K562 (cell line): Measurements from ENCODE around the gene CRK. TPM values are rescaled to one million over a fixed set of nuclear protein-coding genes. Genes with fewer than 3 reads are reported as not detected.

Source experiments
- COPS2 ChIP-seq: fragments of 450-650 bp; conservative IDR thresholded peaks from 2 replicates; pipeline ENCODE4 v1.6.1; 2016; ENCODE audit warnings: mild to moderate bottlenecking, moderate library complexity
- CREBBP ChIP-seq: IDR thresholded peaks from one replicate; pipeline ENCODE4 v1.6.1; 2012; ENCODE audit warnings: low read depth, mild to moderate bottlenecking, control low read depth, inconsistent platforms, low read length
- HCFC1 ChIP-seq: IDR thresholded peaks from 2 replicates; pipeline ENCODE4 v1.6.1; 2012; ENCODE audit warnings: low read depth, low read length, improper control_type of control experiment
- ILF3 ChIP-seq: fragments of 450-650 bp; IDR thresholded peaks from 2 replicates; pipeline ENCODE4 v1.6.1; 2018; ENCODE audit warnings: antibody characterized with exemption, mild to moderate bottlenecking, moderate library complexity, borderline replicate concordance
- KAT7 ChIP-seq: sonication (generic); formaldehyde crosslinking; IDR thresholded peaks from 2 replicates; pipeline ENCODE4 v1.8.0; 2022; ENCODE audit warnings: missing genetic modification reagents, mild to moderate bottlenecking, borderline replicate concordance
- MAZ ChIP-seq, 2 experiments: fragments of 450-650 bp in 1 of 2; sonication (generic) in 1 of 2; formaldehyde crosslinking; IDR thresholded peaks in 1 of 2; conservative IDR thresholded peaks in 1 of 2; 2 replicates each; pipeline versions ENCODE4 v1.4.0 to v1.5.0; 2020; ENCODE audit warnings: mild to moderate bottlenecking in 1 of 2, missing genetic modification reagents in 1 of 2
- MCM5 ChIP-seq: fragments of 450-650 bp; IDR thresholded peaks from 2 replicates; pipeline ENCODE4 v1.6.1; 2016; ENCODE audit warnings: low read depth
- PCBP2 ChIP-seq: fragments of 200-400 bp; formaldehyde crosslinking; IDR thresholded peaks from 2 replicates; pipeline ENCODE4 v1.6.1; 2018; ENCODE audit warnings: low read length, low read depth, mild to moderate bottlenecking, moderate library complexity; ENCODE audit not compliant: poor library complexity, severe bottlenecking
- SMAD2 ChIP-seq: fragments of 150-350 bp; IDR thresholded peaks from 2 replicates; pipeline ENCODE4 v1.6.1; 2014; ENCODE audit warnings: low read depth, mild to moderate bottlenecking, low read length
- SMC3 ChIP-seq: conservative IDR thresholded peaks from 2 replicates; pipeline ENCODE4 v1.6.1; 2011; ENCODE audit warnings: low read depth, low read length, improper control_type of control experiment; ENCODE audit not compliant: insufficient read depth
- SPI1 ChIP-seq: IDR thresholded peaks from 2 replicates; pipeline ENCODE4 v1.6.1; 2011; ENCODE audit warnings: low read depth, low read length, control low read depth, borderline replicate concordance
- TAL1 ChIP-seq: fragments of 450-650 bp; IDR thresholded peaks from 2 replicates; pipeline ENCODE4 v1.6.1; 2016; ENCODE audit warnings: mild to moderate bottlenecking
- TBP ChIP-seq: optimal IDR thresholded peaks from 2 replicates; pipeline ENCODE3; 2011; ENCODE audit warnings: low read depth, low read length, improper control_type of control experiment
- TCFL5 ChIP-seq: fragments of 250-450 bp; sonication (Bioruptor Pico); conservative IDR thresholded peaks from 2 replicates; pipeline ENCODE4 v1.6.1; 2021; ENCODE audit warnings: mild to moderate bottlenecking, moderate library complexity, matching md5 sums
- TFAM ChIP-seq: fragments of 250-450 bp; sonication (Bioruptor Pico); conservative IDR thresholded peaks from 2 replicates; pipeline ENCODE4 v1.5.0; 2021; ENCODE audit warnings: mild to moderate bottlenecking, moderate library complexity
- XRCC4 ChIP-seq: IDR thresholded peaks from one replicate; pipeline ENCODE4 v1.6.1; 2011; ENCODE audit not compliant: insufficient read depth, insufficient read length; ENCODE audit errors: extremely low read depth
- ZBTB1 ChIP-seq: sonication (generic); formaldehyde crosslinking; IDR thresholded peaks from 2 replicates; pipeline ENCODE4 v1.8.1; 2023; ENCODE audit warnings: missing genetic modification reagents, low read depth, mild to moderate bottlenecking, borderline replicate concordance
- ZBTB17 ChIP-seq: fragments of 450-650 bp; formaldehyde crosslinking; IDR thresholded peaks from 2 replicates; pipeline ENCODE4 v1.4.0; 2020; ENCODE audit warnings: mild to moderate bottlenecking
- ZKSCAN8 ChIP-seq: fragments of 200-800 bp; sonication (Bioruptor generic); IDR thresholded peaks from 2 replicates; pipeline ENCODE4 v1.6.1; 2016; ENCODE audit warnings: missing genetic modification characterization, missing compliant biosample characterization
- ZNF146 ChIP-seq: IDR thresholded peaks from one replicate; pipeline ENCODE4 v1.6.1; 2018; ENCODE audit warnings: missing compliant biosample characterization; ENCODE audit not compliant: unreplicated experiment
- ZNF561 ChIP-seq: fragments of 450-650 bp; formaldehyde crosslinking; conservative IDR thresholded peaks from 2 replicates; pipeline ENCODE4 v1.4.0; 2020; ENCODE audit warnings: mild to moderate bottlenecking, moderate library complexity
- ZNF780A ChIP-seq: fragments of 250-450 bp; sonication (Bioruptor Pico); IDR thresholded peaks from 2 replicates; pipeline ENCODE4 v1.5.0; 2021; ENCODE audit warnings: mild to moderate bottlenecking
- polyA plus RNA-seq, 8 experiments: library from polyadenylated mRNA; depleted of rRNA in 4 of 8; stranded (reverse) in 5 of 8; unstranded in 3 of 8; fragments of >200 nt; fragmentation: Nextera tagmentation in 2 of 8; fragmentation: Illumina TruSeq in 1 of 8; extraction: Ambion mirVana in 2 of 8; extraction: Trizol in 1 of 8; gene quantifications; 2 replicates each; pipeline versions ENCODE4 v1.2.1 to v1.2.3, GENCODE V29; 2011 to 2014; ENCODE audit warnings: inconsistent platforms in 1 of 8, missing spikeins in 1 of 8
- total RNA-seq, 7 experiments: library from RNA; depleted of rRNA in 6 of 7; stranded (reverse); fragments of >200 nt in 6 of 7; fragmentation: Illumina TruSeq in 2 of 7; extraction: Trizol in 2 of 7; gene quantifications; 2 replicates each; pipeline versions ENCODE4 v1.2.1 to v1.2.3, GENCODE V29; 2011 to 2021; ENCODE audit warnings: low replicate concordance in 1 of 7
- TF ChIP-seq, protein P1 (sequence below): fragments of 450-650 bp; formaldehyde crosslinking; IDR thresholded peaks from 2 replicates; pipeline ENCODE4 v1.4.0; 2020; ENCODE audit warnings: mild to moderate bottlenecking, moderate library complexity
- TF ChIP-seq, protein P2 (sequence below): fragments of 250-450 bp; sonication (Bioruptor Pico); IDR thresholded peaks from 2 replicates; pipeline ENCODE4 v1.8.0; 2021; ENCODE audit warnings: moderate library complexity, mild to moderate bottlenecking, inconsistent platforms
- TF ChIP-seq, protein P3 (sequence below): fragments of 250-450 bp; sonication (Bioruptor Pico); IDR thresholded peaks from 2 replicates; pipeline ENCODE4 v1.4.0; 2020; ENCODE audit warnings: mild to moderate bottlenecking, moderate library complexity, borderline replicate concordance

The CRK gene
- total and polyA plus RNA-seq, 9 of the 15 experiments (the other 6 are each of a cell fraction or from before 2014, with no cell fraction given): 13.1 to 40.2 (median 26.1) TPM

DNA sequence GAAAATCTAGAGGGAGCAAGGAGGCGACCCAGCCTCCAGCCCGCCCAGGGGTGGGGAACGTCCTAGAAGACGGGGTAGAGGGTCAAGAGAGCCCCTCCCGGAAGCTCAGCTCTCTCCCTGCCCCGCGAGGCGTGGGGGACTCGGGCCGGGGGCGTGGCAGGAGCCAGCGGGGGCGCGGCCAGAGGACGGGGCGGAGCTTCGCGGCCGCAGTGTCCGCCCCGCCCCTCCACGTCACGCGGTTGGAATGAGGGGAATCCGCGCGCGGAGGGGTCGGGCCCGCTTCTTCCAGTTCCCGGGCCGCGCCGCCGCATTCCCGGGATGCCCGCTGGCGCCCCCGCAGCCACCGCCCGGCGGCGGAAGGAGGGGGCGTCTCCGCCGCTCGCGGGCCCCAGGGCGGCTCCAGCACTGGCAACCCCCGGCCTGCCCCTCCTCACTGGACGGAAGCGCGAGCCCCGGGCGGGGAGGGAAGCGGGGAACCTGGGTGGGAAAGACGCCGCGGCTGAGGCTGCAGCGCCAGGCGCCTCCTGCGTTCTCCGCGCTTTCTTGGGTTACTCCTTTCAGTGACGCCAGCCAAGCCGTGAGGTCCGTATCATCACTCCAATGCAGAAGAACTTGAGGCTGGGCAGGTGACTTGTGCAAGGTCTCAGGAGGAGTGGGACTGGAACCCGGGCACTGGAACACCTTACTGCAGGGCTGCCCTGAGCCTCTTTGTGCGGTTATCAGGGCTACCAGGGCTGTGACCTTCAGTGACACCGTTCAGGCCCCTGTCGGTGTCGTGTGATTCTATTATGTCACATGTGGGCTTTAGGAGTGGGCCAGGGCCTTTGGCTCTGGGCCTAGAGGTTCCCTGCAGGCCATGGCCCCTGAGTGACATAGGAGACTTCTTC is 32.1 kb upstream of the CRK start (continued):
- TF ChIP-seq, protein P1, sequence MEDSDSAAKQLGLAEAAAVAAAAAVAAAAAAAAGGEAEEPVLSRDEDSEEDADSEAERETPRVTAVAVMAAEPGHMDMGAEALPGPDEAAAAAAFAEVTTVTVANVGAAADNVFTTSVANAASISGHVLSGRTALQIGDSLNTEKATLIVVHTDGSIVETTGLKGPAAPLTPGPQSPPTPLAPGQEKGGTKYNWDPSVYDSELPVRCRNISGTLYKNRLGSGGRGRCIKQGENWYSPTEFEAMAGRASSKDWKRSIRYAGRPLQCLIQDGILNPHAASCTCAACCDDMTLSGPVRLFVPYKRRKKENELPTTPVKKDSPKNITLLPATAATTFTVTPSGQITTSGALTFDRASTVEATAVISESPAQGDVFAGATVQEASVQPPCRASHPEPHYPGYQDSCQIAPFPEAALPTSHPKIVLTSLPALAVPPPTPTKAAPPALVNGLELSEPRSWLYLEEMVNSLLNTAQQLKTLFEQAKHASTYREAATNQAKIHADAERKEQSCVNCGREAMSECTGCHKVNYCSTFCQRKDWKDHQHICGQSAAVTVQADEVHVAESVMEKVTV (CRISPR knock-in tag): no peak
- TF ChIP-seq PCBP2 (no peak), XRCC4 (no peak), ZBTB1 (CRISPR knock-in tag) (no peak), ZNF561 (CRISPR knock-in tag) (no peak), TBP (no peak), HCFC1 (no peak), SMC3 (no peak), ZNF146 (CRISPR knock-in tag) (no peak), COPS2 (no peak), MAZ (CRISPR knock-in tag; conservative IDR thresholded peaks at IDR 0.05 in 1 of 2, IDR thresholded peaks at IDR 0.05 in 1 of 2) (peak; percentile 1 to 76; a peak in 2 of 4 replicates), ILF3 (no peak; the same call in 1 of the 2 replicates), KAT7 (0 out of 2 replicates have a peak, but pooled peaks have one; percentile 2), TAL1 (peak; percentile 25; the same call in 1 of the 2 replicates), MCM5 (no peak), TFAM (CRISPR knock-in tag) (no peak), SPI1 (no peak), TCFL5 (no peak), ZNF780A (CRISPR knock-in tag) (no peak), ZBTB17 (CRISPR knock-in tag) (no peak), ZKSCAN8 (CRISPR knock-in tag) (no peak), CREBBP (no peak), SMAD2 (no peak)
- TF ChIP-seq, protein P2, sequence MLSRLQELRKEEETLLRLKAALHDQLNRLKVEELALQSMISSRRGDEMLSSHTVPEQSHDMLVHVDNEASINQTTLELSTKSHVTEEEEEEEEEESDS: no peak
- TF ChIP-seq, protein P3, sequence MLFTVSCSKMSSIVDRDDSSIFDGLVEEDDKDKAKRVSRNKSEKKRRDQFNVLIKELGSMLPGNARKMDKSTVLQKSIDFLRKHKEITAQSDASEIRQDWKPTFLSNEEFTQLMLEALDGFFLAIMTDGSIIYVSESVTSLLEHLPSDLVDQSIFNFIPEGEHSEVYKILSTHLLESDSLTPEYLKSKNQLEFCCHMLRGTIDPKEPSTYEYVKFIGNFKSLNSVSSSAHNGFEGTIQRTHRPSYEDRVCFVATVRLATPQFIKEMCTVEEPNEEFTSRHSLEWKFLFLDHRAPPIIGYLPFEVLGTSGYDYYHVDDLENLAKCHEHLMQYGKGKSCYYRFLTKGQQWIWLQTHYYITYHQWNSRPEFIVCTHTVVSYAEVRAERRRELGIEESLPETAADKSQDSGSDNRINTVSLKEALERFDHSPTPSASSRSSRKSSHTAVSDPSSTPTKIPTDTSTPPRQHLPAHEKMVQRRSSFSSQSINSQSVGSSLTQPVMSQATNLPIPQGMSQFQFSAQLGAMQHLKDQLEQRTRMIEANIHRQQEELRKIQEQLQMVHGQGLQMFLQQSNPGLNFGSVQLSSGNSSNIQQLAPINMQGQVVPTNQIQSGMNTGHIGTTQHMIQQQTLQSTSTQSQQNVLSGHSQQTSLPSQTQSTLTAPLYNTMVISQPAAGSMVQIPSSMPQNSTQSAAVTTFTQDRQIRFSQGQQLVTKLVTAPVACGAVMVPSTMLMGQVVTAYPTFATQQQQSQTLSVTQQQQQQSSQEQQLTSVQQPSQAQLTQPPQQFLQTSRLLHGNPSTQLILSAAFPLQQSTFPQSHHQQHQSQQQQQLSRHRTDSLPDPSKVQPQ (CRISPR knock-in tag): no peak
